GM12873 (cell line): ENCODE data around the gene SLC26A8.

Source experiments
- CTCF ChIP-seq: IDR thresholded peaks from 2 replicates; pipeline ENCODE4 v1.5.1; 2012; ENCODE audit warnings: low read depth, mild to moderate bottlenecking, moderate library complexity, low read length, control low read depth; ENCODE audit not compliant: insufficient read depth; ENCODE audit errors: missing control alignments

Gene SLC26A8

GRCh38 chr6:35967076-35967774 is 57.2 kb downstream of the SLC26A8 start:
- no peak for TF ChIP-seq CTCF

GRCh38 chr6:35962779-35963560 is 61.5 kb downstream of the SLC26A8 start:
- no peak for TF ChIP-seq CTCF

- TF ChIP-seq CTCF: no peak
Observed at GRCh38 chr6:35960187-35960586, 64.3 kb downstream of the SLC26A8 start.

GRCh38 chr6:35955970-35956369 is 68.5 kb downstream of the SLC26A8 start:
- TF ChIP-seq CTCF: peak; percentile 37

- TF ChIP-seq CTCF: no peak
Observed at GRCh38 chr6:35955521-35955920, 68.9 kb downstream of the SLC26A8 start.

- no peak for TF ChIP-seq CTCF
Observed at GRCh38 chr6:35955071-35955470, 69.4 kb downstream of the SLC26A8 start.

- no peak for TF ChIP-seq CTCF
Observed at GRCh38 chr6:35954333-35954732, 70.1 kb downstream of the SLC26A8 start.
